Caco-2 (cell line): Measurements from ENCODE around the gene NEGR1. TPM values are rescaled to one million over a fixed set of nuclear protein-coding genes. Genes with fewer than 3 reads are reported as not detected.

Source experiments
- BruUV-seq: library from RNA; stranded (reverse); fragments of 400-500 nt; replicated peaks from 2 replicates; lab custom pipeline; 2021; lab: Mats Ljungman, UMichigan
- CTCF ChIA-PET: fragments of 300-600 bp; sonication (Branson Sonifier 250); formaldehyde crosslinking; loops from one replicate; lab custom pipeline; 2022; ENCODE audit warnings: antibody characterized with exemption; lab: Charles Lee
- POLR2A ChIA-PET: fragments of 300-600 bp; sonication (Branson Sonifier 250); formaldehyde crosslinking; loops from one replicate; lab custom pipeline; 2022; ENCODE audit warnings: antibody characterized with exemption; lab: Charles Lee
- DNase-seq, 2 experiments: peaks; one replicate each; pipeline versions ENCODE4 v3.0.0 to v3.0.0-alpha.2; 2020 to 2022
- H3K27me3 ChIP-seq: replicated peaks from 2 replicates; pipeline ENCODE4 v1.6.0; 2011; ENCODE audit warnings: low read length; ENCODE audit not compliant: control insufficient read depth, insufficient read depth
- H3K36me3 ChIP-seq: 2 replicates; pipeline ENCODE4 v1.5.1; 2011; ENCODE audit warnings: low read length; ENCODE audit not compliant: control insufficient read depth, insufficient read depth
- H3K4me1 ChIP-seq: fragments of 250-450 bp; sonication (Bioruptor Pico); 2 replicates; pipeline ENCODE4 v1.5.1; 2020; ENCODE audit warnings: mild to moderate bottlenecking
- H3K4me3 ChIP-seq: 2 replicates; pipeline ENCODE4 v1.5.1; 2011; ENCODE audit warnings: low read depth, mild to moderate bottlenecking, control low read depth, low read length
- H3K9me3 ChIP-seq: fragments of 250-450 bp; sonication (Bioruptor Pico); 2 replicates; pipeline ENCODE4 v1.5.1; 2020; ENCODE audit warnings: mild to moderate bottlenecking, moderate library complexity
- H3K27ac Mint-ChIP-seq: one replicate; pipeline ENCODE4 v1.8.0; 2022; ENCODE audit warnings: mixed read lengths; ENCODE audit not compliant: unreplicated experiment
- H3K27me3 Mint-ChIP-seq: one replicate; pipeline ENCODE4 v1.8.0; 2022; ENCODE audit warnings: mixed read lengths; ENCODE audit not compliant: insufficient read depth, unreplicated experiment
- H3K36me3 Mint-ChIP-seq: one replicate; pipeline ENCODE4 v1.8.0; 2022; ENCODE audit warnings: mild to moderate bottlenecking, mixed read lengths; ENCODE audit not compliant: insufficient read depth, unreplicated experiment
- H3K4me1 Mint-ChIP-seq: one replicate; pipeline ENCODE4 v1.8.0; 2022; ENCODE audit warnings: low read depth, mixed read lengths; ENCODE audit not compliant: unreplicated experiment
- H3K4me3 Mint-ChIP-seq: one replicate; pipeline ENCODE4 v1.8.0; 2022; ENCODE audit warnings: mild to moderate bottlenecking, moderate library complexity, mixed read lengths; ENCODE audit not compliant: unreplicated experiment
- H3K9me3 Mint-ChIP-seq: one replicate; pipeline ENCODE4 v1.8.0; 2022; ENCODE audit warnings: mixed read lengths; ENCODE audit not compliant: unreplicated experiment
- intact Hi-C: fragments of 100-400 bp; cut with micrococcal nuclease; formaldehyde crosslinking; loops from one replicate; pipeline ENCODE4 v1.10.0; 2022; ENCODE audit not compliant: unreplicated experiment
- total RNA-seq: library from RNA; stranded (reverse); gene quantifications from 2 replicates; pipeline ENCODE4 v1.2.3, GENCODE V29; 2022
- TF ChIP-seq, protein P1 (sequence below), 2 experiments: fragments of 200-600 bp in 1 of 2; IDR thresholded peaks; 1 replicate in 1 of 2; 2 replicates in 1 of 2; pipeline versions ENCODE4 v1.5.1 to v1.8.0; 2011 to 2022; ENCODE audit warnings: antibody characterized with exemption in 1 of 2, control low read depth in 1 of 2, inconsistent platforms in 1 of 2, low read depth in 1 of 2, low read length in 1 of 2, mild to moderate bottlenecking in 1 of 2, moderate library complexity in 1 of 2; ENCODE audit not compliant: insufficient read depth in 1 of 2, severe bottlenecking in 1 of 2, unreplicated experiment in 1 of 2

Gene NEGR1
- total RNA-seq, 1 experiment from 2014 or later: not detected

DNA sequence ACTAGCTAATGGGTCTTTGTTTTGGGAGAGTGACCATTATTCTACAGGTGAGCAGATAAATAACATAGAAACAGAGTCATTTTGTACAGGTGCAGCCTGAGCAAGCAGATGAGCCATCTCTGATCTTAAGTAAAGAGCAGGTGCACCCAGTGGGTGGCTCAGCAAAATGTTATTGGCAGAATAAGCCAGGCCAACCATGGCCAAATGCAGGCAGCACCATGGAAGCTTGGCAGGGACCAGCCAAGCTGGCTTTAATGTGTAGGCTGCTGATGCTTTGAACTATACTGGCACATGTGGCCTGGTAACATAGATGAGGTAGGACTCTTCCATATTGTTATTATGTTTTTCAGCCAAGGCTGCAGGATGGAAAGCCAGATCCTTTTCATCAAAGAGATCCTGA lies 648.2 kb downstream of the NEGR1 start:
- no peaks in the 10 kb centered on the region for H3K27me3 Mint-ChIP-seq
- no peak for DNase-seq
- Histone ChIP-seq H3K36me3 (no peaks in the 10 kb centered on the region), H3K27me3 (no peaks in the 10 kb centered on the region), H3K4me3 (no peak overlapping the region), H3K4me1 (no peaks in the 10 kb centered on the region), H3K9me3 (no peaks in the 10 kb centered on the region)
- no peak overlapping the region for H3K27ac Mint-ChIP-seq
- intact Hi-C loops: no loop called here
- no peaks in the 10 kb centered on the region for H3K4me1 Mint-ChIP-seq
- ChIA-PET CTCF (no interaction called here), POLR2A (no interaction called here)
- H3K9me3 Mint-ChIP-seq: no peaks in the 10 kb centered on the region
- no peaks in the 10 kb centered on the region for H3K36me3 Mint-ChIP-seq
- no peak overlapping the region for H3K4me3 Mint-ChIP-seq
- no TSS peak for BruUV-seq
- TF ChIP-seq, protein P1, sequence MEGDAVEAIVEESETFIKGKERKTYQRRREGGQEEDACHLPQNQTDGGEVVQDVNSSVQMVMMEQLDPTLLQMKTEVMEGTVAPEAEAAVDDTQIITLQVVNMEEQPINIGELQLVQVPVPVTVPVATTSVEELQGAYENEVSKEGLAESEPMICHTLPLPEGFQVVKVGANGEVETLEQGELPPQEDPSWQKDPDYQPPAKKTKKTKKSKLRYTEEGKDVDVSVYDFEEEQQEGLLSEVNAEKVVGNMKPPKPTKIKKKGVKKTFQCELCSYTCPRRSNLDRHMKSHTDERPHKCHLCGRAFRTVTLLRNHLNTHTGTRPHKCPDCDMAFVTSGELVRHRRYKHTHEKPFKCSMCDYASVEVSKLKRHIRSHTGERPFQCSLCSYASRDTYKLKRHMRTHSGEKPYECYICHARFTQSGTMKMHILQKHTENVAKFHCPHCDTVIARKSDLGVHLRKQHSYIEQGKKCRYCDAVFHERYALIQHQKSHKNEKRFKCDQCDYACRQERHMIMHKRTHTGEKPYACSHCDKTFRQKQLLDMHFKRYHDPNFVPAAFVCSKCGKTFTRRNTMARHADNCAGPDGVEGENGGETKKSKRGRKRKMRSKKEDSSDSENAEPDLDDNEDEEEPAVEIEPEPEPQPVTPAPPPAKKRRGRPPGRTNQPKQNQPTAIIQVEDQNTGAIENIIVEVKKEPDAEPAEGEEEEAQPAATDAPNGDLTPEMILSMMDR (IDR thresholded peaks at IDR 0.05; ENCODE audit: insufficient read depth in 1 of 2, low read depth in 1 of 2, low read length in 1 of 2, severe bottlenecking in 1 of 2, unreplicated experiment in 1 of 2): no peak

DNA sequence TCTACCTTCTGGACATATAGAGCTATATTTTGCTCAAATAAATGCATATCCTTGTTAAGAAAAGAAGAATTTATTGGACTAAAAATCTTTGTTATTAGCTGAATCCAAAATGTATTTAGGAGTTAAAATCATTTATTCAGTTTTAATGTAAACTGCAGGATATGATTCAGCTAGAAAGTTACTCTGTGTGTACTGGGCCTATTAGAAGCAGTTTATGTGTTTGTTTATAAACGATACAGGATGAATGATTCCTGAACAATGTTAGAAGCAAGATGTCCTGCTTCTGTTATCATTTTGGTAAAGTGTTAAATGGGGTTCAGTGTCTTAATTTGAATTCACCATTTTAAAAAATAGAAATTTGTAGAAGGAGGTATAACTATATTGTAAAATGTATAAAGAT lies 652.3 kb downstream of the NEGR1 start:
- Mint-ChIP-seq H3K9me3 (no peaks in the 10 kb centered on the region), H3K4me1 (no peaks in the 10 kb centered on the region), H3K27ac (no peak overlapping the region), H3K27me3 (no peaks in the 10 kb centered on the region), H3K36me3 (no peaks in the 10 kb centered on the region), H3K4me3 (no peak overlapping the region)
- TF ChIP-seq, protein P1 (IDR thresholded peaks at IDR 0.05; ENCODE audit: insufficient read depth in 1 of 2, low read depth in 1 of 2, low read length in 1 of 2, severe bottlenecking in 1 of 2, unreplicated experiment in 1 of 2): no peak
- no TSS peak for BruUV-seq
- Histone ChIP-seq H3K4me1 (no peaks in the 10 kb centered on the region), H3K36me3 (no peaks in the 10 kb centered on the region), H3K4me3 (no peak overlapping the region), H3K9me3 (no peaks in the 10 kb centered on the region), H3K27me3 (no peaks in the 10 kb centered on the region)
- ChIA-PET POLR2A (no interaction called here), CTCF (no interaction called here)
- intact Hi-C loops: no loop called here
- no peak for DNase-seq

DNA sequence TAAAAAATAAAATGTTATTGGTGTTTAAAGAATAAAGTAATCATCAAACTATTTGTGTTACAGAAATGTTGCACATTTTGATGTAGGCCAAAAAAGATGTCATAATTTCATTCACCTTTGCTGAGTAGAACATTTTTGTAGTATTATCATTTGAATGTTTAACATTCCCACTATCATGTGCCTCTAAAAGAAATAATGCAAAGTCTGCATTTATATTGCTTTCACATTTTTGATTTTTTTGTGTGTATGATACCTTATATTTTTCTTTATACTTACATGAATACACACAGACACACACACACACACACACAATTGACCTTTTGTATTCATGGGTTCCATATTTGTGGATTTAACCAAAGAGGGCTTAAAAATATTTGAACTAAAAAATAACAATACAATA lies 657.3 kb downstream of the NEGR1 start:
- BruUV-seq: no TSS peak
- no peaks in the 10 kb centered on the region for H3K27me3 ChIP-seq
- no peaks in the 10 kb centered on the region for H3K36me3 ChIP-seq

More for the DNA sequence above, 657.3 kb downstream of the NEGR1 start:
- H3K4me3 Mint-ChIP-seq: no peak overlapping the region
- DNase-seq: no peak
- no peaks in the 10 kb centered on the region for H3K36me3 Mint-ChIP-seq
- intact Hi-C loops: no loop called here
- Histone ChIP-seq H3K9me3 (no peaks in the 10 kb centered on the region), H3K4me1 (no peaks in the 10 kb centered on the region), H3K4me3 (no peak overlapping the region)
- TF ChIP-seq, protein P1 (IDR thresholded peaks at IDR 0.05; ENCODE audit: insufficient read depth in 1 of 2, low read depth in 1 of 2, low read length in 1 of 2, severe bottlenecking in 1 of 2, unreplicated experiment in 1 of 2): no peak
- H3K27ac Mint-ChIP-seq: no peak overlapping the region
- POLR2A ChIA-PET: no interaction called here
- CTCF ChIA-PET: no interaction called here
- no peaks in the 10 kb centered on the region for H3K9me3 Mint-ChIP-seq
- no peaks in the 10 kb centered on the region for H3K27me3 Mint-ChIP-seq
- no peaks in the 10 kb centered on the region for H3K4me1 Mint-ChIP-seq
